OCI-LY1 (cell line): Measurements from ENCODE around the gene LOXL4.

Experiments
- CTCF ChIP-seq: fragments of 200-600 bp; sonication (generic), shearing (Covaris generic); IDR thresholded peaks from 2 replicates; pipeline ENCODE4 v1.5.1; 2017; ENCODE audit warnings: mild to moderate bottlenecking, antibody characterized with exemption, low read length, moderate library complexity, mixed read lengths
- EZH2 ChIP-seq: fragments of 200-600 bp; sonication (generic), shearing (Covaris generic); IDR thresholded peaks from 2 replicates; pipeline ENCODE4 v1.8.0; 2017; ENCODE audit warnings: borderline replicate concordance, mixed run types, mild to moderate bottlenecking, antibody characterized with exemption, low read length, moderate library complexity, mixed read lengths

GRCh38 chr10:98276311-98276710 lies 8.3 kb upstream of the LOXL4 start:
- TF ChIP-seq CTCF (no peak), EZH2 (no peak)
